ENCODE measurements around the gene LEKR1.
"Not testable (repeated sequence)": the region's sequence is repeated elsewhere in the genome, so short reads cannot be mapped to it uniquely, and the experiment has no call there.

LEKR1 gene

DNA sequence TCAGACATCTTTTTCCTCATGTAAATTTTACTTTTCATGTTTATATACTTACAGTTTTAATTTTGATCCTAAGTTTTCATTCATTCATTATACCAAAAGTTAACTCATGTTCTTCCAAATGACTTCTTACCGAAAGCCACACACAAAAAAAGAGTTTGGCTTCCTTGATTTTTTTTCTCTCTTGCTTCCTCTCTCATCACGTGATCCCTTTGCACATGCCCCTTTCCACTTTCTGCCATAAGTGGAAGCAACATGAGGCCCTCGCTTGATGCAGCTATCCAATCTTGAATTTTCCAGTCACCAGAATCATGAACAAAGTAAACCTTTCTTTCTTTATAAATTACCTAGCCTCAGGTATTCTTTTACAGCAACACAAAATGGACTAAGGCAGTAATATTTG is 93.7 kb downstream of the LEKR1 start:
- no peak for DNase-seq
- TF ChIP-seq GATA1 (IDR thresholded peaks at IDR 0.05; ENCODE audit: low read depth, low read length), result no peak
- TF ChIP-seq POLR2A (IDR thresholded peaks at IDR 0.05; ENCODE audit: low read length), result no peak

- TF ChIP-seq GATA1 (IDR thresholded peaks at IDR 0.05; ENCODE audit: low read depth, low read length) (no peak), POLR2A (IDR thresholded peaks at IDR 0.05; ENCODE audit: low read length) (no peak)
Measured at GRCh38 chr3:156920399-156920798, 94.2 kb downstream of the LEKR1 start.

GRCh38 chr3:156923349-156923748 is 97.2 kb downstream of the LEKR1 start:
- TF ChIP-seq GATA1 (IDR thresholded peaks at IDR 0.05; ENCODE audit: low read depth, low read length) (no peak), POLR2A (IDR thresholded peaks at IDR 0.05; ENCODE audit: low read length) (no peak)
- DNase-seq, result no peak

More at GRCh38 chr3:156920399-156920798, 94.2 kb downstream of the LEKR1 start:
- no peak for DNase-seq

- TF ChIP-seq POLR2A (IDR thresholded peaks at IDR 0.05; ENCODE audit: low read length) (no peak), GATA1 (IDR thresholded peaks at IDR 0.05; ENCODE audit: low read depth, low read length) (no peak)
- no peak for DNase-seq
Measured at GRCh38 chr3:156938724-156939123, 112.6 kb downstream of the LEKR1 start.

DNA sequence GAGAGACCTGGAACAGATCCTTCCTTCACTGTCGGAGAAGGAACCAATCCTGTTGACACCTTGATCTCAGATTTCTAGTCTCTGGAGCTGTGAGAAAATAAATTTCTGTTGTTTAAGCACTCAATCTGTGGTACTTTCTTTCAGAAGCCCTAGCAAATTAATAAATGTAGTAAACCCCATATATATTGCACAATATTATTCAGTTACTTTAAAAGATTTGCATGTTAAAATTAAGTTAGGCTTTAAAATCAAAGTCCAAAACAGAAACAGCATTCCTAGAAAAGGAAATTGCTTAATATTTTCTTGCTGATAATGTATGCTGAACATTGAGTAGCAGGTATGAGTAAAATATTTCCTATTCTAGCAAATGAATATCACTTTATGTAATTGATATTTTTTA is 113.2 kb downstream of the LEKR1 start:
- no peak for DNase-seq
- TF ChIP-seq POLR2A (IDR thresholded peaks at IDR 0.05; ENCODE audit: low read length) (no peak), GATA1 (IDR thresholded peaks at IDR 0.05; ENCODE audit: low read depth, low read length) (no peak)

GRCh38 chr3:156941311-156941710 is 115.2 kb downstream of the LEKR1 start:
- no peak for TF ChIP-seq POLR2A (IDR thresholded peaks at IDR 0.05; ENCODE audit: low read length)
- TF ChIP-seq GATA1 (IDR thresholded peaks at IDR 0.05; ENCODE audit: low read depth, low read length), result no peak
- no peak for DNase-seq

DNA sequence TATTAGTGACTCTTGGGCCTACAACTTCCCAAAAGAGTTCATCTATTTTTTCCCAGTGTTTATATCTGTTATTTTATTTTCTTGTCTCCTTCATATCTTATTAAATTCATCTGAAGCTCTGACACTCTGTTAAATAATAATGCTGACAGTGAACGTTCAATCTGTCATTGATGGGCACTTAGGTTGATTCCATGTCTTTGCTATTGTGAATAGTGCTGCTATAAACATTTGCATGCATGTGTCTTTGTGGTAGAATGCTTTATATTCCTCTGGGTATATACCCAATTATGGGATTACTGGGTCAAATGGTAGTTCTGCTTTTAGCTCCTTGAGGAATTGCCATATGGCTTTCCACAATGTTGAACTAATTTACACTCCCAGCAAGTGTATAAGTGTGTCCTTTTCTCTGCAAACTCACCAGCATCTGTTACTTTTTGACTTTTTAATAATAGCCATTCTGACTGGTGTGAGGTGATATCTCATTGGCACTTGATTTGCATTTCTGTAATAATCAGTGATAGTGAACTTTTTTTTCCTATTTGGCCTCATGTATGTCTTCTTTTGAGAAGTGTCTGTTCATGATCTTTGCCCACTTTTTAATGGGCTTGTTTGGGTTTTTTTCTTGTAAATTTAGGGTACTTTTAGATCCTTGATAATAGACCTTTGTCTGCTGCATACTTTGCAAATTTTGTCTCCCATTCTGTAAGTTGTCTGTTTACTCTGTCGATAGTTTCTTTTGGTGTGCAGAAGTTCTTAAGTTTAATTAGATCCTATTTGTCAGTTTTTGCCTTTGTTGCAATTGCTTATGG is 122.5 kb downstream of the LEKR1 start:
- TF ChIP-seq GATA1 (IDR thresholded peaks at IDR 0.05; ENCODE audit: low read depth, low read length), result no peak
- no peak for TF ChIP-seq POLR2A (IDR thresholded peaks at IDR 0.05; ENCODE audit: low read length)
- DNase-seq, result no peak

DNA sequence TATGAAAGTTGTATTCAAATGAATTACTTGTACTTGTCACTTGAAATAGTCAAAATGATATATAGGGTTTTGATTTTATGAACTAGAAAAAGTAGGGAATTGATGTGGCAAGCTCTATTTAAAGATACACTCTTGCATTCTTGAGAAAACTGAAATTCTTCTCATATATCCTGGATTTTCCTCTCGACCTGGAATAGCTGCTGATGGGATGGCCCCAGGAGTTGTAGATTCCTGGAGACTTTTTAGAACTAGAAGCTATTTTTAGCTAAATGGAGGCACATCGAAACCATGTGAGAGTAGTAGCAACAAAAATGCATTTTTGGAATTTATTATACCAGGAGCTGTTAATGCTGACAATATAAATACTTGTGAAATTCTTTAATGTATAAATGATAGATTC is 125.9 kb downstream of the LEKR1 start:
- no peak for TF ChIP-seq POLR2A (IDR thresholded peaks at IDR 0.05; ENCODE audit: low read length)

GRCh38 chr3:156957715-156958114 is 131.6 kb downstream of the LEKR1 start:
- no peak for DNase-seq
- TF ChIP-seq GATA1 (IDR thresholded peaks at IDR 0.05; ENCODE audit: low read depth, low read length), result no peak
- no peak for TF ChIP-seq POLR2A (IDR thresholded peaks at IDR 0.05; ENCODE audit: low read length)

More for the DNA sequence above, 125.9 kb downstream of the LEKR1 start:
- DNase-seq, result no peak

- TF ChIP-seq GATA1 (IDR thresholded peaks at IDR 0.05; ENCODE audit: low read depth, low read length) (no peak), POLR2A (IDR thresholded peaks at IDR 0.05; ENCODE audit: low read length) (no peak)
- no peak for DNase-seq
Measured at GRCh38 chr3:156963096-156963495, 136.9 kb downstream of the LEKR1 start.

GRCh38 chr3:156964577-156964976 is 138.4 kb downstream of the LEKR1 start:
- no peak for DNase-seq
- TF ChIP-seq GATA1 (IDR thresholded peaks at IDR 0.05; ENCODE audit: low read depth, low read length) (no peak), POLR2A (IDR thresholded peaks at IDR 0.05; ENCODE audit: low read length) (no peak)

DNA sequence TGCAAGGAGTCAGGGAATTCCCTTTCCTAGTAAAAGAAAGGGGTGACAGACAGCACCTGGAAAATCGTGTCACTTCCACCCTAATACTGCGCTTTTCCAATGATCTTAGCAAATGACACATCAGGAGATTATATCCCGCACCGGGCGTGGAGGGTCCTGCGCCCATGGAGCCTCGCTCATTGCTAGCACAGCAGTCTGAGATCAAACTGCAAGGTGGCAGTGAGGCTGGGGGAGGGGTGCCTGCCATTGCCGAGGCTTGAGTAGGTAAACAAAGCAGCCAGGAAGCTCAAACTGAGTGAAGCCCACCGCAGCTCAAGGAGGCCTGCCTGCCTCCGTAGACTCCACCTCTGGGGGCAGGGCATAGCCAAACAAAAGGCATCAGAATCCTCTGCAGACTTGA is 140.2 kb downstream of the LEKR1 start:
- DNase-seq, result not testable (repeated sequence)

GRCh38 chr3:156973954-156974353 is 147.8 kb downstream of the LEKR1 start:
- DNase-seq, result no peak
- no peak for TF ChIP-seq POLR2A (IDR thresholded peaks at IDR 0.05; ENCODE audit: low read length)

DNA sequence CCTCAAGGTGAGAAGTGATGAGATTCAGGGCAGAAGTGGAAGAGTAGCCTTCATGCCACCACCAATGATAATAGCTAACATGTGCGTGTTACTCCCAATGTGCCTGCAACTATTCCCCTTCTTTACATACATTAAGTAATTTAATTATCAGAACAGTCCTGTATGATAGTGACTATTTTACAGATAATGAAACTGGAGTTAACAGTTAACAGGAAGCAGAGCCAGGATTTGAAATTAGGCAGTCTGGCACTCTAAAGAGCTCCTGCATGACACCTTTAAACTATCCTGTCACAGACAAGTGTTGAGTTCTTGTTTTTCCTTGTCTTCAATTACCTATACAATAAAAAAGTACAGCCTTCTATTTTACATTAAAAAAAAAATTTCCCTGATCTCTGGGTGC is 148.8 kb downstream of the LEKR1 start:
- DNase-seq, result no peak
- TF ChIP-seq POLR2A (IDR thresholded peaks at IDR 0.05; ENCODE audit: low read length) (no peak), GATA1 (IDR thresholded peaks at IDR 0.05; ENCODE audit: low read depth, low read length) (no peak)

GRCh38 chr3:156975721-156976120 is 149.6 kb downstream of the LEKR1 start:
- TF ChIP-seq POLR2A (IDR thresholded peaks at IDR 0.05; ENCODE audit: low read length), result no peak
- DNase-seq, result no peak

- TF ChIP-seq GATA1 (IDR thresholded peaks at IDR 0.05; ENCODE audit: low read depth, low read length) (no peak), POLR2A (IDR thresholded peaks at IDR 0.05; ENCODE audit: low read length) (no peak)
- no peak for DNase-seq
Measured at GRCh38 chr3:156976933-156977332, 150.8 kb downstream of the LEKR1 start.

Measured in erythroblast (primary cell).